H1 (cell line): ENCODE results near the gene PARP1. TPM values are rescaled to one million over a fixed set of nuclear protein-coding genes. Genes with fewer than 3 reads are reported as not detected.

Source experiments
- CTCF ChIA-PET: fragments of 300-600 bp; sonication (Branson Sonifier 250); formaldehyde crosslinking; loops from one replicate; lab custom pipeline; 2021; ENCODE audit not compliant: partially characterized antibody; lab: Charles Lee
- POLR2A ChIA-PET: fragments of 300-600 bp; sonication (Branson Sonifier 250); formaldehyde crosslinking; loops from one replicate; lab custom pipeline; 2021; ENCODE audit warnings: inconsistent platforms; ENCODE audit not compliant: partially characterized antibody; lab: Charles Lee
- DNase-seq, 2 experiments: peaks; one replicate each; pipeline versions ENCODE4 v3.0.0 to v3.0.0-alpha.2; 2010 to 2022; ENCODE audit warnings: low spot score in 2 of 2, low read depth in 1 of 2, mixed read lengths in 1 of 2
- FAIRE-seq: peaks from 2 replicates; lab custom pipeline; 2011; peaks lifted over from hg19 to GRCh38; lab: Jason Lieb, UNC
- H2AFZ ChIP-seq: 2 replicates; pipeline ENCODE4 v1.8.1; 2012; ENCODE audit warnings: low read length, inconsistent platforms
- H2AK5ac ChIP-seq: 2 replicates; pipeline ENCODE4 v1.6.1; 2013; ENCODE audit warnings: low read depth, low read length
- H2BK120ac ChIP-seq: replicated peaks from 2 replicates; pipeline ENCODE3; 2013; ENCODE audit warnings: low read depth, low read length, inconsistent platforms
- H2BK12ac ChIP-seq: 2 replicates; pipeline ENCODE4 v1.6.1; 2013; ENCODE audit warnings: low read depth, low read length
- H2BK15ac ChIP-seq: 2 replicates; pipeline ENCODE4 v1.6.1; 2013; ENCODE audit warnings: low read length
- H2BK20ac ChIP-seq: 2 replicates; pipeline ENCODE4 v1.6.1; 2013; ENCODE audit warnings: low read length
- H2BK5ac ChIP-seq: 2 replicates; pipeline ENCODE4 v1.6.1; 2013; ENCODE audit warnings: low read depth, low read length
- H3K14ac ChIP-seq: 2 replicates; pipeline ENCODE4 v1.6.1; 2013; ENCODE audit warnings: inconsistent platforms; ENCODE audit not compliant: insufficient read length
- H3K18ac ChIP-seq: 2 replicates; pipeline ENCODE4 v1.6.1; 2013; ENCODE audit warnings: low read length; ENCODE audit errors: extremely low read depth
- H3K23ac ChIP-seq: 2 replicates; pipeline ENCODE4 v1.6.1; 2013; ENCODE audit warnings: inconsistent platforms; ENCODE audit not compliant: insufficient read length
- H3K23me2 ChIP-seq: 2 replicates; pipeline ENCODE4 v1.6.1; 2013; ENCODE audit warnings: low read depth, low read length
- H3K27ac ChIP-seq: 2 replicates; pipeline ENCODE4 v1.6.1; 2011; ENCODE audit warnings: low read depth, low read length, inconsistent platforms
- H3K27me3 ChIP-seq, 4 experiments: replicated peaks in 1 of 4; 1 replicate in 1 of 4; 2 replicates in 3 of 4; pipeline versions ENCODE4 v1.6.1 to v1.8.1; 2011 to 2013; ENCODE audit warnings: low read length in 3 of 4, mild to moderate bottlenecking in 3 of 4, inconsistent platforms in 2 of 4, mixed read lengths in 2 of 4, moderate library complexity in 1 of 4; ENCODE audit not compliant: control insufficient read depth in 3 of 4, insufficient read depth in 3 of 4; ENCODE audit errors: extremely low read depth in 1 of 4
- H3K36me3 ChIP-seq, 4 experiments: 2 replicates each; pipeline versions ENCODE4 v1.6.1 to v1.8.1; 2011 to 2013; ENCODE audit warnings: mild to moderate bottlenecking in 4 of 4, low read length in 3 of 4, moderate library complexity in 2 of 4, control low read depth in 1 of 4, inconsistent platforms in 1 of 4; ENCODE audit not compliant: insufficient read depth in 4 of 4, control insufficient read depth in 2 of 4
- H3K4ac ChIP-seq: replicated peaks from 2 replicates; pipeline ENCODE3; 2013; ENCODE audit warnings: low read length, low read depth, mixed read lengths, inconsistent platforms; ENCODE audit not compliant: insufficient read length
- H3K4me1 ChIP-seq, 4 experiments: replicated peaks in 1 of 4; 1 replicate in 1 of 4; 2 replicates in 3 of 4; pipeline versions ENCODE4 v1.6.1 to v1.8.1; 2011 to 2013; ENCODE audit warnings: low read length in 3 of 4, inconsistent platforms in 2 of 4, mixed read lengths in 1 of 4; ENCODE audit not compliant: insufficient read depth in 4 of 4, control insufficient read depth in 3 of 4
- H3K4me2 ChIP-seq, 2 experiments: 2 replicates each; pipeline versions ENCODE4 v1.6.1 to v1.8.1; 2011 to 2013; ENCODE audit warnings: low read depth in 2 of 2, low read length in 2 of 2, control low read depth in 1 of 2, inconsistent platforms in 1 of 2, mild to moderate bottlenecking in 1 of 2; ENCODE audit not compliant: insufficient read depth in 1 of 2
- H3K4me3 ChIP-seq, 4 experiments: fragments of 200-600, 300-600 bp in 1 of 4; sonication (generic), shearing (Covaris generic), sonication (Bioruptor Twin) in 1 of 4; 2 replicates each; pipeline versions ENCODE4 v1.5.1 to v1.8.1; 2011 to 2016; ENCODE audit warnings: low read length in 4 of 4, low read depth in 3 of 4, control low read depth in 2 of 4, inconsistent platforms in 2 of 4, mild to moderate bottlenecking in 2 of 4, mixed read lengths in 1 of 4, moderate library complexity in 1 of 4; ENCODE audit not compliant: insufficient read depth in 2 of 4; ENCODE audit errors: extremely low read depth in 1 of 4
- H3K56ac ChIP-seq: replicated peaks from 2 replicates; pipeline ENCODE3; 2013; ENCODE audit warnings: low read depth, mild to moderate bottlenecking, mixed read lengths, low read length, inconsistent platforms; ENCODE audit not compliant: insufficient read length
- H3K79me1 ChIP-seq: 2 replicates; pipeline ENCODE4 v1.6.1; 2013; ENCODE audit warnings: low read depth, low read length, control low read depth
- H3K79me2 ChIP-seq, 2 experiments: 2 replicates each; pipeline versions ENCODE4 v1.6.1 to v1.8.1; 2012 to 2013; ENCODE audit warnings: low read length in 2 of 2, mild to moderate bottlenecking in 2 of 2, inconsistent platforms in 1 of 2; ENCODE audit not compliant: insufficient read depth in 2 of 2, control insufficient read depth in 1 of 2
- H3K9ac ChIP-seq, 4 experiments: replicated peaks in 1 of 4; 1 replicate in 1 of 4; 2 replicates in 3 of 4; pipeline versions ENCODE4 v1.6.1 to v1.8.1; 2011 to 2013; ENCODE audit warnings: low read depth in 3 of 4, low read length in 3 of 4, control low read depth in 2 of 4, mild to moderate bottlenecking in 2 of 4, moderate library complexity in 2 of 4, inconsistent platforms in 1 of 4; ENCODE audit errors: extremely low read depth in 1 of 4
- H3K9me3 ChIP-seq, 2 experiments: 2 replicates each; pipeline versions ENCODE4 v1.6.1 to v1.8.1; 2012 to 2013; ENCODE audit warnings: mild to moderate bottlenecking in 2 of 2, moderate library complexity in 2 of 2, control low read depth in 1 of 2, inconsistent platforms in 1 of 2, low read depth in 1 of 2, low read length in 1 of 2, mixed read lengths in 1 of 2; ENCODE audit not compliant: insufficient read depth in 2 of 2
- H4K20me1 ChIP-seq, 2 experiments: replicated peaks in 1 of 2; 2 replicates each; pipeline versions ENCODE3 to v1.8.1; 2011 to 2013; ENCODE audit warnings: inconsistent platforms in 2 of 2, low read length in 2 of 2, mild to moderate bottlenecking in 1 of 2; ENCODE audit not compliant: insufficient read depth in 2 of 2, control insufficient read depth in 1 of 2
- H4K5ac ChIP-seq: 2 replicates; pipeline ENCODE4 v1.6.1; 2013; ENCODE audit warnings: low read length, low read depth, mixed read lengths, inconsistent platforms; ENCODE audit not compliant: insufficient read length
- H4K8ac ChIP-seq: 2 replicates; pipeline ENCODE4 v1.8.0; 2013; ENCODE audit warnings: mild to moderate bottlenecking, moderate library complexity, low read length, inconsistent platforms; ENCODE audit not compliant: insufficient read depth; ENCODE audit errors: extremely low read depth
- H4K91ac ChIP-seq: replicated peaks from 2 replicates; pipeline ENCODE3; 2013; ENCODE audit warnings: low read length, mixed read lengths, inconsistent platforms; ENCODE audit not compliant: insufficient read length
- POLR2AphosphoS5 ChIP-seq: IDR thresholded peaks from 2 replicates; pipeline ENCODE4 v1.6.1; 2011; ENCODE audit warnings: low read depth, low read length
- RBBP5 ChIP-seq: IDR thresholded peaks from 2 replicates; pipeline ENCODE4 v1.7.1; 2012; ENCODE audit warnings: low read depth, mild to moderate bottlenecking, inconsistent platforms, low read length, moderate library complexity, borderline replicate concordance
- SP4 ChIP-seq: IDR thresholded peaks from 2 replicates; pipeline ENCODE4 v1.6.1; 2012; ENCODE audit warnings: low read length, inconsistent platforms
- WGBS, 2 experiments: shearing (Covaris generic) in 1 of 2; methylation state at CpG; one replicate each; pipeline versions ENCODE4 v1.1.6 to v1.1.7; 2013 to 2015; ENCODE audit warnings: low lambda C conversion rate in 2 of 2, mixed read lengths in 2 of 2, inconsistent platforms in 1 of 2, low coverage in 1 of 2, missing lambda C conversion rate in 1 of 2; ENCODE audit not compliant: insufficient replicate concordance in 2 of 2, insufficient coverage in 1 of 2, insufficient read length in 1 of 2; ENCODE audit errors: extremely low coverage in 1 of 2, missing lambda C conversion rate in 1 of 2; 5-methylcytosine and 5-hydroxymethylcytosine counted together
- polyA plus RNA-seq, 7 experiments: library from polyadenylated mRNA; depleted of rRNA in 3 of 7; stranded (reverse) in 5 of 7; unstranded in 2 of 7; fragments of >200 nt in 5 of 7; fragments of 200-250 nt in 2 of 7; gene quantifications; 1 replicate in 5 of 7; 2 replicates in 1 of 7; 4 replicates in 1 of 7; pipeline versions ENCODE4 v1.2.1 to v1.2.3, GENCODE V29; 2011 to 2013; ENCODE audit warnings: missing spikeins in 2 of 7, mixed read lengths in 2 of 7
- total RNA-seq: library from RNA; stranded (reverse); fragmentation: NEBNext Ultra II Directional; extraction: Animal tissue kit (Norgen Biotek cat#: 25700); gene quantifications from 2 replicates; pipeline ENCODE4 v1.2.1, GENCODE V29; 2021
- TF ChIP-seq, protein P1 (sequence below): IDR thresholded peaks from 2 replicates; pipeline ENCODE4 v1.6.1; 2012; ENCODE audit warnings: inconsistent platforms

Gene PARP1
- total and polyA plus RNA-seq, 2 of the 8 experiments (the other 6 are each of a cell fraction or from before 2014, with no cell fraction given) = 416 to 441 TPM

- no peak overlapping the region for H2BK15ac ChIP-seq
- no peak overlapping the region for H3K56ac ChIP-seq
- no peaks in the 10 kb centered on the region for H3K27me3 ChIP-seq
- FAIRE-seq = no peak
- DNase-seq = no peak
- peaks cover 0 to 20% of the 10 kb centered on the region in 2 experiments; a peak in 2 of 4 replicates for H3K79me2 ChIP-seq
- no peak overlapping the region for H3K27ac ChIP-seq
- no peak overlapping the region for H2AK5ac ChIP-seq
- H2BK12ac ChIP-seq = no peak overlapping the region
- H4K8ac ChIP-seq = no peak overlapping the region; the same call in 1 of the 2 replicates
- H2BK120ac ChIP-seq = no peak overlapping the region
- no peak overlapping the region for H3K4ac ChIP-seq
- CTCF ChIA-PET = interaction anchor here (1.0 to 1.6 kb wide), 2 partner anchors 10 to 244 kb away, joined by 3 to 4 read pairs; no protein-coding TSS in a partner anchor
- H2BK20ac ChIP-seq = no peak overlapping the region
- H4K20me1 ChIP-seq = peaks cover 6 to 14% of the 10 kb centered on the region in 2 experiments
- H3K4me3 ChIP-seq = no peak overlapping the region
- no peaks in the 10 kb centered on the region for H3K4me1 ChIP-seq
- no peak overlapping the region for H3K9ac ChIP-seq
- H3K79me1 ChIP-seq = no peaks in the 10 kb centered on the region
- H3K4me2 ChIP-seq = no peak overlapping the region
- H4K91ac ChIP-seq = no peak overlapping the region
- POLR2A ChIA-PET = interaction anchor here (1.0 to 2.4 kb wide), 2 partner anchors 7 to 15 kb away, joined by 3 to 7 read pairs; no protein-coding TSS in a partner anchor
- H3K18ac ChIP-seq = no peak overlapping the region
- 92% methylated on average over 13 of the region's 13 CpGs; no CpG with 5 or more reads in 1 of the 2 experiments for WGBS, 2 experiments
- no peak overlapping the region for H4K5ac ChIP-seq
- H3K36me3 ChIP-seq = peaks cover 57 to 95% (median 89%) of the 10 kb centered on the region in 4 experiments
- H3K23me2 ChIP-seq = no peaks in the 10 kb centered on the region
- no peaks in the 10 kb centered on the region for H3K9me3 ChIP-seq
- no peak overlapping the region for H3K14ac ChIP-seq
- H2BK5ac ChIP-seq = no peak overlapping the region
- no peak overlapping the region for H2AFZ ChIP-seq
- H3K23ac ChIP-seq = no peak overlapping the region
- no peak for TF ChIP-seq SP4
- no peak for TF ChIP-seq POLR2AphosphoS5
- TF ChIP-seq, protein P1, sequence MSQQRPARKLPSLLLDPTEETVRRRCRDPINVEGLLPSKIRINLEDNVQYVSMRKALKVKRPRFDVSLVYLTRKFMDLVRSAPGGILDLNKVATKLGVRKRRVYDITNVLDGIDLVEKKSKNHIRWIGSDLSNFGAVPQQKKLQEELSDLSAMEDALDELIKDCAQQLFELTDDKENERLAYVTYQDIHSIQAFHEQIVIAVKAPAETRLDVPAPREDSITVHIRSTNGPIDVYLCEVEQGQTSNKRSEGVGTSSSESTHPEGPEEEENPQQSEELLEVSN = no peak
- TF ChIP-seq RBBP5 = no peak
Measured at GRCh38 chr1:226370144-226370923, 37.6 kb downstream of the PARP1 start.
